HCT116 (cell line): ENCODE data around the gene UAP1. TPM values are rescaled to one million over a fixed set of nuclear protein-coding genes. Genes with fewer than 3 reads are reported as not detected.
"Not testable (repeated sequence)": the region's sequence is repeated elsewhere in the genome, so short reads cannot be mapped to it uniquely, and the experiment has no call there.

Experiments used
- ATAC-seq: fragments of 200-7000 bp; cut with Tn5 transposase; 2 replicates; pipeline ENCODE4 v1.9.1; 2020; ENCODE audit warnings: mild to moderate bottlenecking, moderate library complexity
- BruUV-seq: library from RNA; stranded (reverse); fragments of 400-500 nt; replicated peaks from 2 replicates; lab custom pipeline; 2021; lab: Mats Ljungman, UMichigan
- CTCF ChIA-PET: fragments of 300-600 bp; sonication (Branson Sonifier 250); formaldehyde crosslinking; loops from one replicate; lab custom pipeline; 2021; ENCODE audit warnings: antibody characterized with exemption; lab: Charles Lee
- POLR2A ChIA-PET: fragments of 300-600, 350-600 bp; sonication (Branson Sonifier 250); formaldehyde crosslinking; loops from one replicate; lab custom pipeline; 2021; ENCODE audit warnings: antibody characterized with exemption; lab: Charles Lee
- RAD21 ChIA-PET, 2 experiments: fragments of 300-600 bp; sonication (Branson Sonifier 250); formaldehyde crosslinking; loops; one replicate each; lab custom pipeline; 2023; ENCODE audit warnings: low total read pairs in 2 of 2; ENCODE audit not compliant: uncharacterized antibody in 2 of 2, unreplicated experiment in 2 of 2, low non-redundant PET in 1 of 2; lab: Charles Lee
- DNase-seq: peaks from one replicate; pipeline ENCODE4 v3.0.0-alpha.2; 2010; ENCODE audit warnings: low read depth, low spot score
- H2AFZ ChIP-seq: fragments of 200-600 bp; shearing (Covaris generic), sonication (generic); 2 replicates; pipeline ENCODE4 v1.6.1; 2017; ENCODE audit warnings: low read depth, mixed run types, mixed read lengths, antibody characterized with exemption, low read length; ENCODE audit not compliant: poor library complexity, severe bottlenecking
- H3K27ac ChIP-seq: 2 replicates; pipeline ENCODE4 v1.5.1; 2012; ENCODE audit warnings: low read depth, low read length
- H3K27me3 ChIP-seq: fragments of 200-600 bp; sonication (generic); 2 replicates; pipeline ENCODE4 v1.6.1; 2016; ENCODE audit warnings: mixed run types, low read length, mixed read lengths; ENCODE audit not compliant: insufficient read depth
- H3K36me3 ChIP-seq, 2 experiments: fragments of 200-500 bp in 1 of 2; fragments of 200-600 bp in 1 of 2; sonication (Bioruptor generic) in 1 of 2; sonication (generic) in 1 of 2; 2 replicates each; pipeline versions ENCODE4 v1.5.1 to v1.6.1; 2014 to 2016; ENCODE audit warnings: low read length in 2 of 2, inconsistent platforms in 1 of 2, mixed read lengths in 1 of 2, mixed run types in 1 of 2; ENCODE audit not compliant: insufficient read depth in 2 of 2, control insufficient read depth in 1 of 2
- H3K4me1 ChIP-seq, 2 experiments: fragments of 200-600 bp in 1 of 2; sonication (generic) in 1 of 2; 2 replicates each; pipeline versions ENCODE4 v1.5.1 to v1.6.1; 2012 to 2017; ENCODE audit warnings: low read length in 2 of 2, inconsistent platforms in 1 of 2, mild to moderate bottlenecking in 1 of 2, mixed read lengths in 1 of 2, mixed run types in 1 of 2, moderate library complexity in 1 of 2; ENCODE audit not compliant: insufficient read depth in 2 of 2, control insufficient read depth in 1 of 2
- H3K4me2 ChIP-seq: fragments of 200-600 bp; sonication (generic); 2 replicates; pipeline ENCODE4 v1.6.1; 2017; ENCODE audit warnings: mixed run types, low read length, mixed read lengths
- H3K4me3 ChIP-seq, 2 experiments: fragments of 200-600 bp in 1 of 2; sonication (generic) in 1 of 2; replicated peaks in 1 of 2; 2 replicates each; pipeline ENCODE4 v1.5.1; 2011 to 2016; ENCODE audit warnings: low read length in 2 of 2, control low read depth in 1 of 2, low read depth in 1 of 2, mild to moderate bottlenecking in 1 of 2, mixed read lengths in 1 of 2, mixed run types in 1 of 2
- H3K79me2 ChIP-seq: fragments of 200-600 bp; sonication (generic); 2 replicates; pipeline ENCODE4 v1.6.1; 2017; ENCODE audit warnings: mild to moderate bottlenecking, mixed run types, low read length, moderate library complexity, mixed read lengths; ENCODE audit not compliant: insufficient read depth
- H3K9ac ChIP-seq: fragments of 200-600 bp; sonication (generic); 2 replicates; pipeline ENCODE4 v1.6.1; 2016; ENCODE audit warnings: low read length, mixed read lengths
- H3K9me2 ChIP-seq: fragments of 200-600 bp; sonication (generic), shearing (Covaris generic); 2 replicates; pipeline ENCODE4 v1.6.1; 2017; ENCODE audit warnings: mixed run types, mild to moderate bottlenecking, moderate library complexity; ENCODE audit not compliant: insufficient read depth
- H3K9me3 ChIP-seq, 2 experiments: fragments of 200-500 bp in 1 of 2; fragments of 200-600 bp in 1 of 2; sonication (Bioruptor generic) in 1 of 2; sonication (generic) in 1 of 2; 2 replicates each; pipeline ENCODE4 v1.6.1; 2014 to 2017; ENCODE audit warnings: low read length in 2 of 2, mixed read lengths in 2 of 2, inconsistent platforms in 1 of 2, low read depth in 1 of 2, mild to moderate bottlenecking in 1 of 2, mixed run types in 1 of 2, moderate library complexity in 1 of 2; ENCODE audit not compliant: control insufficient read depth in 1 of 2, insufficient read depth in 1 of 2
- H4K20me1 ChIP-seq: fragments of 200-600 bp; sonication (generic), shearing (Covaris generic); 2 replicates; pipeline ENCODE4 v1.6.1; 2017; ENCODE audit warnings: mixed run types, mild to moderate bottlenecking, moderate library complexity; ENCODE audit not compliant: insufficient read depth
- EGR1 ChIP-seq: IDR thresholded peaks from 2 replicates; pipeline ENCODE4 v1.6.1; 2012; ENCODE audit warnings: low read depth
- EZH2 ChIP-seq: fragments of 200-600 bp; sonication (generic); IDR thresholded peaks from 2 replicates; pipeline ENCODE4 v1.6.1; 2017; ENCODE audit warnings: antibody characterized with exemption, mixed run types
- POLR2A ChIP-seq: IDR thresholded peaks from 2 replicates; pipeline ENCODE4 v1.7.0; 2011; ENCODE audit warnings: borderline replicate concordance; ENCODE audit not compliant: insufficient read depth, insufficient read length; ENCODE audit errors: extremely low read depth
- RAD21 ChIP-seq: IDR thresholded peaks from 2 replicates; pipeline ENCODE4 v1.6.1; 2012; ENCODE audit warnings: low read depth, mild to moderate bottlenecking
- SRF ChIP-seq: IDR thresholded peaks from 2 replicates; pipeline ENCODE4 v1.6.1; 2012; ENCODE audit warnings: low read depth
- intact Hi-C: fragments of 100-400 bp; cut with micrococcal nuclease; formaldehyde crosslinking; loops from 2 replicates; pipeline ENCODE4 v1.10.0; 2022
- total RNA-seq: library from RNA; stranded (reverse); gene quantifications from one replicate; pipeline ENCODE4 v1.2.1, GENCODE V29; 2021; ENCODE audit not compliant: unreplicated experiment
- TF ChIP-seq, protein P1 (sequence below): IDR thresholded peaks from 2 replicates; pipeline ENCODE4 v1.6.1; 2012

Gene UAP1
- total RNA-seq, 1 experiment from 2014 or later = 51.4 TPM

DNA sequence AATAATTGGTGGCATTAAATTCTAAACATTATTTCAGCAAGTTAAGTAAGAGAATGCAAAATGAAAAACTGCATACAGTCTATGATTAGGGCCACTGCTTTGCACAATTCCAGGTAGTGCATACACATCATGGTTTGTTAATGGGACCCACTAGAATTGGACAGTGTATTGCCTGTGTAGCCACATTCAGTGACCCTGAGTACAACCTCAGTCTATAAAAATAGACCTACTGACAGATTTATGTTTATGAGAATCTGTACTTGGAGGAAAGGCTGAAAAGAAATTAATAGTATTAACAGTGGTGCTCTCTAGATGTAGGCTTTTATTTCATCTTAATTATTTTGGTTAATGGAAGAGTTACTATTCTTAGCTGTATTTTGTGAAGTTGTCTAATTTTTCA is 18.8 kb downstream of the UAP1 start:
- CTCF ChIA-PET = no interaction called here
- Histone ChIP-seq H3K79me2 (peaks cover 5% of the 10 kb centered on the region; the same call in 1 of the 2 replicates), H3K4me2 (no peak overlapping the region), H2AFZ (no peak overlapping the region), H3K4me1 (no peaks in the 10 kb centered on the region), H3K27ac (no peak overlapping the region), H3K36me3 (peaks cover 5 to 15% of the 10 kb centered on the region in 2 experiments), H3K9ac (no peak overlapping the region), H3K27me3 (no peaks in the 10 kb centered on the region), H4K20me1 (no peaks in the 10 kb centered on the region), H3K4me3 (no peak overlapping the region), H3K9me3 (no peaks in the 10 kb centered on the region), H3K9me2 (no peaks in the 10 kb centered on the region)
- ATAC-seq (no peak), DNase-seq (no peak)
- BruUV-seq = no TSS peak
- RAD21 ChIA-PET = no interaction called here
- POLR2A ChIA-PET = no interaction called here
- TF ChIP-seq, protein P1, sequence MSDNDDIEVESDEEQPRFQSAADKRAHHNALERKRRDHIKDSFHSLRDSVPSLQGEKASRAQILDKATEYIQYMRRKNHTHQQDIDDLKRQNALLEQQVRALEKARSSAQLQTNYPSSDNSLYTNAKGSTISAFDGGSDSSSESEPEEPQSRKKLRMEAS = no peak
- TF ChIP-seq SRF = no peak
- no peak for TF ChIP-seq EGR1
- no peak for TF ChIP-seq EZH2
- TF ChIP-seq POLR2A = no peak
- TF ChIP-seq RAD21 = no peak
- intact Hi-C loops = no loop called here

DNA sequence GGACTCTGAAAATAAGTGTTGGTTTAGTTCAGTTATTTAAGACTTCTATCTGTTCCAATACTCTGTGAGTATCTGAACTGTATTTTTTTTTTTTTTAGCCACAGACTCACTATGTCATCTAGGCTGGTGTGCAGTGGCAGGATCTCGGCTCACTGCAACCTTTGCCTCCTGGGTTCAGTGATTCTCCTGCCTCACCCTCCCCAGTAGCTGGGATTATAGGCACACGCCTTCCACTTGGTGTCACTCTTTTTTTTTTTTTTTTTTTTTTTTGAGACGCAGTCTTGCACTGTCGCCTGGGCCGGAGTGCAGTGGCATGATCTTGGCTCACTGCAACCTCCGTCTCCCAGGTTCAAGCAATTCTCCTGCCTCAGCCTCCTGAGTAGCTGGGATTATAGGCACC is 21.4 kb downstream of the UAP1 start:
- ATAC-seq, H3K79me2 ChIP-seq, H3K9ac ChIP-seq, H3K27me3 ChIP-seq, intact Hi-C loops, H3K9me3 ChIP-seq, H2AFZ ChIP-seq, H4K20me1 ChIP-seq, H3K4me2 ChIP-seq, H3K9me2 ChIP-seq, POLR2A ChIA-PET, H3K4me3 ChIP-seq, H3K27ac ChIP-seq, DNase-seq, BruUV-seq, H3K4me1 ChIP-seq: not testable (repeated sequence)
- peaks cover 8 to 18% of the 10 kb centered on the region in 2 experiments for H3K36me3 ChIP-seq
- RAD21 ChIA-PET = interaction anchor here in 1 of 2 experiments (0.7 kb wide), 1 partner anchor 29 kb away, joined by 3 read pairs; no protein-coding TSS in a partner anchor
- CTCF ChIA-PET = interaction anchor here (1.0 kb wide), 1 partner anchor 225 kb away, joined by 3 read pairs; no protein-coding TSS in a partner anchor

DNA sequence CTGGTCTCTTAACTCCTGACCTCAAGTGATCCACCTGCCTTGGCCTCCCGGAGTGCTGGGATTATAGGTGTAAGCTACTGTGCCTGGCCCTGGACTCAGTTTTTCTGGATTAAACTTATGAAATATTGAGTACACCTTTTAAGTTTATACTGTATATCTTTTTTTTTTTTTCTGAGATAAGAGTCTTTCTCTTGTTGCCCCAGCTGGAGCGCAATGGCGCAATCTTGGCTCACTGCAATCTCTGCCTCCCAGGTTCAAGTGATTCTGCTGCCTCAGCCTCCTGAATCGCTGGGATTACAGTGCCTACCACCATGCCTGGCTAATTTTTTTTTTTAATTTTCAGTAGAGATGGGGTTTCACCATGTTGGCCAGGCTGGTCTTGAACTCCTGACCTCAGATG is 23.6 kb downstream of the UAP1 start:
- H4K20me1 ChIP-seq, H3K9ac ChIP-seq, BruUV-seq, H3K79me2 ChIP-seq, DNase-seq, H3K27ac ChIP-seq, H2AFZ ChIP-seq, intact Hi-C loops, POLR2A ChIA-PET, H3K4me1 ChIP-seq, H3K27me3 ChIP-seq, CTCF ChIA-PET, H3K9me3 ChIP-seq, ATAC-seq, H3K9me2 ChIP-seq, H3K4me2 ChIP-seq, RAD21 ChIA-PET, H3K4me3 ChIP-seq: not testable (repeated sequence)
- peaks cover 13 to 29% of the 10 kb centered on the region in 2 experiments for H3K36me3 ChIP-seq
